ENCODE data around the gene CASTOR1.

The CASTOR1 gene

GRCh38 chr22:30318799-30319419 lies 29.6 kb upstream of the CASTOR1 start:
- FAIRE-seq, result no peak

GRCh38 chr22:30317778-30318177 lies 28.5 kb upstream of the CASTOR1 start:
- no peak for FAIRE-seq

GRCh38 chr22:30315962-30316576 lies 26.8 kb upstream of the CASTOR1 start:
- no peak for FAIRE-seq

- no peak for FAIRE-seq
Measured at GRCh38 chr22:30314915-30315314, 25.6 kb upstream of the CASTOR1 start.

GRCh38 chr22:30313527-30314363 lies 24.4 kb upstream of the CASTOR1 start:
- no peak for FAIRE-seq

- no peak for FAIRE-seq
Measured at GRCh38 chr22:30312053-30312452, 22.7 kb upstream of the CASTOR1 start.

GRCh38 chr22:30310881-30311771 lies 21.8 kb upstream of the CASTOR1 start:
- no peak for FAIRE-seq

- FAIRE-seq, result no peak
Measured at GRCh38 chr22:30309951-30310741, 20.8 kb upstream of the CASTOR1 start.

GRCh38 chr22:30308518-30309230 lies 19.4 kb upstream of the CASTOR1 start:
- FAIRE-seq, result no peak

GRCh38 chr22:30308093-30308492 lies 18.8 kb upstream of the CASTOR1 start:
- FAIRE-seq, result no peak

- FAIRE-seq, result no peak
Measured at GRCh38 chr22:30307041-30307574, 17.8 kb upstream of the CASTOR1 start.

GRCh38 chr22:30306627-30307011 lies 17.3 kb upstream of the CASTOR1 start:
- no peak for FAIRE-seq

GRCh38 chr22:30305906-30306626 lies 16.8 kb upstream of the CASTOR1 start:
- FAIRE-seq, result no peak

- no peak for FAIRE-seq
Measured at GRCh38 chr22:30305519-30305905, 16.2 kb upstream of the CASTOR1 start.

GRCh38 chr22:30304495-30305244 lies 15.4 kb upstream of the CASTOR1 start:
- no peak for FAIRE-seq

GRCh38 chr22:30302810-30303138 lies 13.5 kb upstream of the CASTOR1 start:
- FAIRE-seq, result no peak

- FAIRE-seq, result no peak
Measured at GRCh38 chr22:30301995-30302809, 12.9 kb upstream of the CASTOR1 start.

- FAIRE-seq, result no peak
Measured at GRCh38 chr22:30299322-30299721, 10.0 kb upstream of the CASTOR1 start.

All from G401.6 (cell line).